22Rv1 (cell line): ENCODE measurements around the gene MAP3K14.

Experiments
- CTCF ChIP-seq: fragments of 450-650 bp; IDR thresholded peaks from 2 replicates; pipeline ENCODE4 v1.5.1; 2017; ENCODE audit warnings: mild to moderate bottlenecking
- ZFX ChIP-seq: fragments of 450-650 bp; IDR thresholded peaks from 2 replicates; pipeline ENCODE4 v1.6.1; 2017; ENCODE audit warnings: antibody characterized with exemption, borderline replicate concordance

GRCh38 chr17:45306094-45306493 is 10.7 kb downstream of the MAP3K14 start:
- no peak for TF ChIP-seq CTCF
- TF ChIP-seq ZFX = no peak
